Measurements from ENCODE around the gene SLC16A9. TPM values are rescaled to one million over a fixed set of nuclear protein-coding genes. Genes with fewer than 3 reads are reported as not detected.

The SLC16A9 gene
- polyA plus RNA-seq, 4 donors, result 0.18 to 2.4 (median 0.25) TPM

GRCh38 chr10:59617996-59618395, 91.7 kb downstream of the SLC16A9 start:
- DNase-seq (no peak), FAIRE-seq (no peak)
- WGBS, 3 donors, result 61 to 73% (median 71%) methylated on average over 1 of the region's 1 CpG
- Histone ChIP-seq H3K27me3 (ENCODE audit: control insufficient read depth in 3 of 3, insufficient read depth in 3 of 3, low read length in 3 of 3) (no peaks in the 10 kb centered on the region), H3K36me3 (ENCODE audit: control insufficient read depth in 3 of 3, insufficient read depth in 2 of 3, low read depth in 1 of 3, low read length in 3 of 3) (no peaks in the 10 kb centered on the region), H3K4me3 (ENCODE audit: low read depth in 1 of 3, low read length in 3 of 3) (no peak overlapping the region), H3K27ac (ENCODE audit: low read depth in 1 of 3, low read length in 2 of 3) (no peak overlapping the region), H3K4me1 (ENCODE audit: control insufficient read depth in 3 of 3, insufficient read depth in 2 of 3, low read depth in 1 of 3, low read length in 2 of 3) (no peaks in the 10 kb centered on the region), H3K9me3 (ENCODE audit: control insufficient read depth in 2 of 2, insufficient read depth in 1 of 2, low read depth in 1 of 2, low read length in 1 of 2) (no peaks in the 10 kb centered on the region)

GRCh38 chr10:59611048-59611447, 98.6 kb downstream of the SLC16A9 start:
- no peak overlapping the region for H3K4me3 ChIP-seq (ENCODE audit: low read depth in 1 of 3, low read length in 3 of 3)
- H3K27ac ChIP-seq (ENCODE audit: low read depth in 1 of 3, low read length in 2 of 3), result no peak overlapping the region
- H3K9me3 ChIP-seq (ENCODE audit: control insufficient read depth in 2 of 2, insufficient read depth in 1 of 2, low read depth in 1 of 2, low read length in 1 of 2), result no peaks in the 10 kb centered on the region
- H3K27me3 ChIP-seq (ENCODE audit: control insufficient read depth in 3 of 3, insufficient read depth in 3 of 3, low read length in 3 of 3), result no peaks in the 10 kb centered on the region
- FAIRE-seq, result no peak
- H3K36me3 ChIP-seq (ENCODE audit: control insufficient read depth in 3 of 3, insufficient read depth in 2 of 3, low read depth in 1 of 3, low read length in 3 of 3), result no peaks in the 10 kb centered on the region
- peaks cover 0 to 12% (median 0%) of the 10 kb centered on the region in 3 donors for H3K4me1 ChIP-seq (ENCODE audit: control insufficient read depth in 3 of 3, insufficient read depth in 2 of 3, low read depth in 1 of 3, low read length in 2 of 3)
- no peak for DNase-seq

- H3K4me3 ChIP-seq (ENCODE audit: low read depth in 1 of 3, low read length in 3 of 3), result no peak overlapping the region
- FAIRE-seq (no peak), DNase-seq (peak; percentile 5 to 43)
- H3K27me3 ChIP-seq (ENCODE audit: control insufficient read depth in 3 of 3, insufficient read depth in 3 of 3, low read length in 3 of 3), result no peaks in the 10 kb centered on the region
- peaks cover 0 to 4% of the 10 kb centered on the region in 2 donors for H3K9me3 ChIP-seq (ENCODE audit: control insufficient read depth in 2 of 2, insufficient read depth in 1 of 2, low read depth in 1 of 2, low read length in 1 of 2)
- WGBS, 3 donors, result 7 to 64% (median 24%) methylated on average over 4 of the region's 4 CpGs
- peaks cover 0 to 12% (median 0%) of the 10 kb centered on the region in 3 donors for H3K4me1 ChIP-seq (ENCODE audit: control insufficient read depth in 3 of 3, insufficient read depth in 2 of 3, low read depth in 1 of 3, low read length in 2 of 3)
- peak overlapping the region in 1 of 3 donors; percentile 68 for H3K27ac ChIP-seq (ENCODE audit: low read depth in 1 of 3, low read length in 2 of 3)
- no peaks in the 10 kb centered on the region for H3K36me3 ChIP-seq (ENCODE audit: control insufficient read depth in 3 of 3, insufficient read depth in 2 of 3, low read depth in 1 of 3, low read length in 3 of 3)
Observed at GRCh38 chr10:59607970-59608369, 101.7 kb downstream of the SLC16A9 start.

GRCh38 chr10:59606551-59606961, 103.1 kb downstream of the SLC16A9 start:
- FAIRE-seq (no peak), DNase-seq (peak; percentile 18 to 40)
- Histone ChIP-seq H3K36me3 (ENCODE audit: control insufficient read depth in 3 of 3, insufficient read depth in 2 of 3, low read depth in 1 of 3, low read length in 3 of 3) (no peaks in the 10 kb centered on the region), H3K4me1 (ENCODE audit: control insufficient read depth in 3 of 3, insufficient read depth in 2 of 3, low read depth in 1 of 3, low read length in 2 of 3) (peaks cover 0 to 12% (median 0%) of the 10 kb centered on the region in 3 donors), H3K4me3 (ENCODE audit: low read depth in 1 of 3, low read length in 3 of 3) (no peak overlapping the region), H3K27ac (ENCODE audit: low read depth in 1 of 3, low read length in 2 of 3) (no peak overlapping the region), H3K9me3 (ENCODE audit: control insufficient read depth in 2 of 2, insufficient read depth in 1 of 2, low read depth in 1 of 2, low read length in 1 of 2) (peaks cover 0 to 4% of the 10 kb centered on the region in 2 donors), H3K27me3 (ENCODE audit: control insufficient read depth in 3 of 3, insufficient read depth in 3 of 3, low read length in 3 of 3) (no peaks in the 10 kb centered on the region)
- 27 to 61% (median 31%) methylated on average over 1 of the region's 1 CpG for WGBS, 3 donors

- Histone ChIP-seq H3K4me3 (ENCODE audit: low read depth in 1 of 3, low read length in 3 of 3) (no peak overlapping the region), H3K36me3 (ENCODE audit: control insufficient read depth in 3 of 3, insufficient read depth in 2 of 3, low read depth in 1 of 3, low read length in 3 of 3) (no peaks in the 10 kb centered on the region), H3K4me1 (ENCODE audit: control insufficient read depth in 3 of 3, insufficient read depth in 2 of 3, low read depth in 1 of 3, low read length in 2 of 3) (peaks cover 0 to 3% (median 0%) of the 10 kb centered on the region in 3 donors), H3K9me3 (ENCODE audit: control insufficient read depth in 2 of 2, insufficient read depth in 1 of 2, low read depth in 1 of 2, low read length in 1 of 2) (peaks cover 0 to 4% of the 10 kb centered on the region in 2 donors), H3K27ac (ENCODE audit: low read depth in 1 of 3, low read length in 2 of 3) (no peak overlapping the region), H3K27me3 (ENCODE audit: control insufficient read depth in 3 of 3, insufficient read depth in 3 of 3, low read length in 3 of 3) (no peaks in the 10 kb centered on the region)
- FAIRE-seq, result no peak
- 78 to 92% (median 85%) methylated on average over 3 of the region's 3 CpGs for WGBS, 3 donors
- no peak for DNase-seq
Observed at GRCh38 chr10:59601985-59602384, 107.7 kb downstream of the SLC16A9 start.

Other genes with a start within 250 kb of the SLC16A9 start
- under 1 TPM in 1 of 4 donors, not detected in 3; 0.65 TPM for gene MRLN, start 43.6 kb upstream of the SLC16A9 start, polyA plus RNA-seq
- gene CCDC6, start 196.7 kb upstream of the SLC16A9 start, polyA plus RNA-seq, result 10 to 100 TPM; 16.5 to 44.4 (median 24.7) TPM

All from small intestine (tissue), 7 donors.